Activated effector memory CD4-positive, alpha-beta T cell treated with anti-CD3 and anti-CD28 coated beads, Interleukin-2, amount 50 U/mL, for 16 hours (primary cell): Measurements from ENCODE around the gene AKR1E2.

Experiments
- DNase-seq: peaks from one replicate; pipeline ENCODE4 v3.0.0-alpha.2; 2020

AKR1E2 gene

GRCh38 chr10:4825868-4826791 lies at the start of gene AKR1E2:
Gene AKR1E2, plus strand, starts transcription at chr10:4826207. Its CDS starts 118 bp downstream, at chr10:4826325.
- DNase-seq = peak; percentile 93

DNA sequence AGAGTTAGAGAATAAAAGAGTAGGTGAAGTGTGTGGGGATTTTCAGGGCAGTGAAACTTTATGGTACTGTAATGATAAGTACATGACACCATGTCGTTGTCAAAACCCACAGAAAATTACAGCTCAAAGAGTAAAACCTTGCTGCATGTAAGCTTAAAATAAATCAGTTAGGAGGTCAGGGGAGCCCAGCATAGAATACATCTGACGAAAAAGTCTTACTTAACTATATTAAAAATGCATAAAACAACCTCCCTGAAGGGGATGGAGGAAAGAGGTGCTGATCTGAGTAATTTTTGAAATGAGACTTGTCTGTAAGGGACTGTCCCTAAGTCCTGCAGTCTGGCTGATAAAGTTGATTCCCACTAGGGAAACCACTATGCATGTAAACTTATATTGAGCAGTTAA lies 49.8 kb upstream of the AKR1E2 start:
- DNase-seq = no peak

DNA sequence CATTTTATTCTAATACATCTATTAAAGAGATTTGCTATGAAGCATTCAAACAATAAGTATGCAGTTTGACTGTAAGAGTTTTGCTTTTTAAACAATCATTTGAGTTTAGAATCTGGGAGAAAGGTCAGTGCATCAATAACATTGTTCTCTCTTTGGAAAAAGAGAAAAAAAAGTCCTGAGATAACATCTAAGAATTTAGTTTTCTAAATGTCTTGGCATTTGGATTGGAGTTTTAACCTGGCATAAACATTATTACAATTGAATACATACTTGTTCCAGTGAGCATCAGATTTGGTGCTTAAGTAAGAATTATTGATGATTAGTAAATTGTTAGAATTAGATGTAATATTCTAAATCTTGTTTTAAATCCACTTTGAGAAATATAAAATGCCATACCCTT lies 47.2 kb upstream of the AKR1E2 start:
- no peak for DNase-seq

DNA sequence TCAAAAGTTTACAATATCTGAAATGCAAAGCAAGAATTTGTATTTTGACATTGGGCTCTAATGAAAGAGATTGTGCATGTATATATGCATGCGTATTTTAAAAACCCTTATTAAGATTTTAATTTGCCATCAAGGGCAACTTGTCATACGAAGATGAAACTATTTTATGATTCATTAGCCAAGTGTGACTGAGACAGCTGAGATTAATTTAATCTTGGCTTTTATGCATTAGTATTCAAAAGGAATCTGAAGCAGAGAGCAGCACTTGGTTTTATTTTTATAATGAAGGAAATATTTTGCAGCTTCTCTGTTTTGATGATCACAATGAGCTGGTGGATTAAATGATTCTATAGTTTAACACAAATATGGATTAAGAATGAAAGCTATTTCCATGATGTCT lies 45.9 kb upstream of the AKR1E2 start:
- no peak for DNase-seq

DNA sequence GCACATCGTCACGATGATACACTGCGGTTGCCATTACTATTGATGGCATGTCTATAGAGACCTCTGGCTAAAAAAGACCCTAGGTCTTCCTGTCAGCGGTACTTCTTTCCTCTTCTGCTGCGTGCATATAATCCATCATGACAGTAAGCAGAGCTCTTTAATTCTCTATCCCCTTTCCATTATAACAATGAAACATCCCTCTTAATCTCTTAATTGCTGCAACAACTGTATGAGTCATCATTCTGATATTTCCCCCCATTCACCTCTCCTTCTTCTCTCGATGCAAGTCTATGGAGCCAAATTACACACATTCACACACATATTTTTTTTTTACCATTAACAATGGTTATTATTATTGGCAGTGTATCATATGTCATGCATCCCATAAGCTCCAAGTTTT lies 45.2 kb upstream of the AKR1E2 start:
- no peak for DNase-seq

DNA sequence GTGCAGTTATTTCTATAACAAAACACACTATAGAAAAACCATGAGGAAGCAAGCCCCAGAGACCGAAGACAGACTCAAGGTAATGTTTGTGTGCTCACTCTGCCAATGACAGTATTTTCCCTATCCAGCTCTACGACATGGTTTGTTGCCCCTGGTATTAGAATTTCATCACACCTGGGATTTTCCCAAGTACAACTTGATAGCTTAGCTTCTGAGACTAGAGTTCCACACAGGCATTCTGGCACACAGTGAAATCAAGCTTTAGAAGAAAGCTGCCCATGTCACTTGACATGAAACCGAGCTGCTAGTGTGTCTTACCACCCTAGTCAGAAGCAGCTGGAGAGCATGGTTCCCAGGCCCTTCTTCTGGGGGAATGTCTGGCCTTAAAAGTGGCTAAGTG lies 44.1 kb upstream of the AKR1E2 start:
- no peak for DNase-seq

DNA sequence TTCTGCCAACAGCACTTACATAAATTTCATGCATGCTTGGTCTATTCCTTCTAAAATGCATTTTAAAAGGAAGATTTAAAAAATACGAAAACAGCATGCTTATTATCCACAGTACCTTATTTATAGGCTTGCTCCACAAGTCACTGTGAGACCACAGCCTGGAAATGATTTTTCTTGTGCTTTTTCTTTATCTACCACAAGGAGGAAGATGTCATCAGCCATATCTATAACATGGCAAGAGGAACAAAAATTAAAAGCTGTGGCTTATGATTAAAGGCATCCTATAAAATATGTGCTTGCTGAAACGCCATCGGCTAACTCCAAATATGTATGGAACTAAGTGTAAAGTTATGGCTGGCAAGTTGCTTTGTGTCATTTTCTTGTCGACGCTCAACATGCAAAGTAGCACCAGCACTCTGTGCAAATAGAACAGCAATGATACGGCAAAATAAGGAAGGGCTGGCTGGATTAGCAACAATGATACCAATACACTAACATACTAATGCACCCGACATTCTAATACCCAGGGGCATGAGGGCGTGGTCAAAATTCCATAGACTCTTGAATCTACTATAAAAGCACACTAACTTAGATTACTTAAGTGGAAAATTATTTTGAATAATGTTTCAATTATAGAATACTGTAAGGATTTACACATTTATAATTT lies 41.2 kb upstream of the AKR1E2 start:
- DNase-seq = no peak

DNA sequence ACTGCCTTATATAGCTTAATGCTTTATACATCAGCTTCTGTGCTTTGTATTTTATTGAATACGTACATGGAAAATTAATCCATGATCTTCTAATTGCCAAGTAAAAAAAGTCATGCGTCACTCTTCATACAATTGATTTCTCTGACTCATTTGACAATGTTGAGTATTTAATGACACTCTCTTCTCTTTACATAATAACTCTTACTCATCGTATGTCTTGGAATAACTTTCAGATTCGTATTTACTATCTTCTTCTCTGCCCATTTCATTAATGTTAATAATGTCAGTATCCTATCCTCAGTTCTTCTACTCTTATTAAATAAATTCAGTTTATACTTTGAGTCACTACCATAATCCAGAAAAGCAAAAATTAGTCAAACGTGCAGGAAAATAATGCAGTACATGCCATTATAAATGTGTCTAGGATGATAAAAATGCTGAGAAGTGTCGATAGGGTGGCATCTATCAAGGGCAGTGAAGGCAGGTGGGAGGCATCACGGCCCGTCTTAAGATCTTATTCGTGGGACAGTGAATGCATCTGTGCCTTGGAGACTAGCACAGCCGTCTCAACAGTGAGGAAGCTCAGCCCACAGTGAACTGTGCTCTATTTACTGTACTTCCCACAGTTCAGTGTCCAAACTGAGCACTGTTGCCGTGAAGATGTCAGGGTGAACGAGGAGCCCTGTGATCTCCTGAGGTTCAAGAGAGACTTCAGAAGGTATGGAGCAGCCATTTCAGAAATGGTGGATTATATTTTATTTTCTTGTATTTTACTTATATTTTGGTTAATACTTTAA lies 39.8 kb upstream of the AKR1E2 start:
- DNase-seq = no peak

GRCh38 chr10:4790045-4790444 lies 36.0 kb upstream of the AKR1E2 start:
- no peak for DNase-seq

GRCh38 chr10:4790922-4791321 lies 35.1 kb upstream of the AKR1E2 start:
- no peak for DNase-seq

DNA sequence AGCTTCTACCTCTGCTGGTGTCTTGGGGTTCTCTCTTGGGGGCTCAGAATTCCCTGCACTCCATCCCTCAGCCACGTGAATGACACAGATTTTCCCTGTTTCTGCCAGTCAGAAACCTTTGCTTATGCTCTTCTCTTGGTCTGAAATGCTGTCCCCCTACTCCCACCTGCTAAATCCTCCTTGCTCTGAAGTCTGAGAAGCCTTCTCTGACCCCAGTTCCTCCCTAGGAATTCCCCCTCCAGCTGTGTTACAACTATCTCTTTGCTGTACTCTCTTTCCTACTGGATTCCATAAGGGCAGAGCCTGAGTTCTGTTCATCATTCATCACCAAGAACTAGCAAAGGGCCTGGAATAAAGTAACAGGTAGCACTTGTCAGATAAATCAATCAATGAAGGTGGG lies 33.6 kb upstream of the AKR1E2 start:
- DNase-seq = no peak

DNA sequence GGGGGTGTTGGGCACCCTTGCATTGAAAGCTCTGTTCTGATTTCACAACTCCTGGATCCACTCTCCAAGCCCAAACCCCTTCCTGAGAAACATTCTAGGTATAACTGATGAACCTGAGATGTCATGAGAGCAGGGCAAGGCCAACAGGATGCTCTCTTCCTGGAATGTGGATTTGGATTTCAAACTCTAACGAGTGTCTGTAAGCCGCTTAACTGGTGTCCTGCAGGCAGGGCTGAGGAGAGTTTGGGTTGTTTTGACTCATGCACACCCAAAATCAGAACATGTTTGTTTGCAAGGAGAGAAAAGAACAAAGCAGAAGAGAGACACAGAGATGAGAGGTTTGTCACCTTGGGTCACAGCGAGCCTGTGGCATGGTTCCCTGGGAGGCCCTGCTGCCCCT lies 24.6 kb upstream of the AKR1E2 start:
- DNase-seq = no peak

GRCh38 chr10:4802711-4803487 lies 23.1 kb upstream of the AKR1E2 start:
- no peak for DNase-seq

GRCh38 chr10:4803822-4804221 lies 22.2 kb upstream of the AKR1E2 start:
- DNase-seq = no peak

GRCh38 chr10:4804465-4804864 lies 21.5 kb upstream of the AKR1E2 start:
- DNase-seq = no peak

DNA sequence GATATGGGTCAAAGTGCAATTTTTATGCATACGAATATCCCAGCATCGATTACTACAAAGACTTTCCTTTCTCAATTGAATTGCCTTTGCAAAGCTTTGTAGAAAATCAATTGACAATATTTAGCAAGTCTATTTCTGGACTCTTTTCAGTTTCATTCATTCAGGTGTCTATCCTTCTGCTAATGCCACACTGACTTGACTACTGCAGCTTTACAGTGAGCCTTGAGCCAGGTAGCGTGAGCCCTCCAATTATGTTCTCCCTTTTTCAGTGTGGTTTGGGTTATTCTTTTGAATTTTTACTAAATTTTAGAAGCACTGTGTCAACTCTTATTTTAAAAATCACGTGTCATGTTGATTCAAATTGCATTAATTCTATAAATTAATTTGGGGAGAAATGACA lies 19.5 kb upstream of the AKR1E2 start:
- DNase-seq = no peak

- no peak for DNase-seq
Observed at GRCh38 chr10:4807761-4808507, 18.1 kb upstream of the AKR1E2 start.

DNA sequence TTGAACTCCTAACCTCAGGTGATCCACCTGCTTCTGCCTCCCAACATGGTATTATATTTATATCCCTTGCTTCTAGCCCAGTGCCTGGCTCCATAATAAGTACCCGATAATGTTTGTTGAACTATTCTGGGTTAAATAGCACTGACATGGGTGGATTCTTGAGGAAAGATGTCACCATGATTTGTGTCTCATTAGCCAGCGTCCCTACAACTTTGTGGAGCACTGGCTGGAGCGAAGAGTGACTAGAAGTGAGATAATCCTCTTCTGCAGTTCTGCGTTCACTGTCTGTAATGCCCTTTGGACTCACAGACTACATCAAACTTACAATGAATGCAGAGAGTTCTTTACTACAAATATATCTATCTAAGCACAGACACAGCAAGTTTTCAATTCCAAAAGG lies 16.9 kb upstream of the AKR1E2 start:
- no peak for DNase-seq

DNA sequence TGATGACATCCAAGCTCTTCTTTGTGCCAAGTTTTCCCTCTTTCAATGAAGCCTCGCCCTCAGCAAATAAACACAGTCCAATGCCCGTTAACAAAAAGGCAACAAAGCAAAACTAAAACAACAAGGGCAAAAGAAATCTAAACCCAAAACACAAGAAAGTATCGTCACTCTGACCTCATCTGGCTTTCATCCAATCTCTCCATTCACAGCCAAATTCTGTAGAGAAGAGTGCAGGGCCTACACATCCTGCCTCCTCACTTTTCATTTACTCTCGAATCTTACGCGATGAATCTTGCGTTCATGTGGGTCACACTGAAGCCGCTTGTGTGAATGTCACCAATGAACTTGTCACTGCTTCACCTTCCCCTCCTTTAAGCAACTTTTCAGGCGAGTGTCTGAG lies 15.9 kb upstream of the AKR1E2 start:
- no peak for DNase-seq

DNA sequence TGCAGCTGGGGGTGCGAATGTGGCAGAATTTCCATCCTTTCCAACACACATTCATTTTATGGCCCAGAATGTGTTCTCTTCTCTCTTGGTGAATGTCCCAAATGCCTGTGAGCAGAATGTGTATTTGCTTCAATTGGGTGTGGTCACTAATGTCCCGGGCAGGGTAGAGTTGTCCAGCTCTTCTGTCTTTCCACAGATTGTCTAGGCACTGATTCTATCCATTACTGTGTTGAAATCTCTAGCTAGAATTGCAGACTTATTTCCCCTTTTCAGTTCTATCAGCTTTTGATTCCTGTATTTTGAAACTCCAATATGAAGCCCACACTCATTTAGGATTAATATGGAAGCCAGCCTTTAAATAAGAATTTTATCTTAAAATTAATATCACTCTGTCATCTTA lies 14.0 kb upstream of the AKR1E2 start:
- no peak for DNase-seq

- DNase-seq = no peak
Observed at GRCh38 chr10:4813023-4813422, 13.0 kb upstream of the AKR1E2 start.

GRCh38 chr10:4813496-4813895 lies 12.5 kb upstream of the AKR1E2 start:
- DNase-seq = no peak
